GM18507 (cell line): ENCODE data around the gene ZDHHC16.
"Not testable (repeated sequence)": the region's sequence is repeated elsewhere in the genome, so short reads cannot be mapped to it uniquely, and the experiment has no call there.

Experiments
- DNase-seq: peaks from one replicate; pipeline ENCODE4 v3.0.0; 2011; ENCODE audit warnings: low read depth; ENCODE audit not compliant: insufficient read length; ENCODE audit errors: extremely low spot score
- FAIRE-seq: peaks from 2 replicates; lab custom pipeline; 2011; peaks lifted over from hg19 to GRCh38; lab: Jason Lieb, UNC

The ZDHHC16 gene

DNA sequence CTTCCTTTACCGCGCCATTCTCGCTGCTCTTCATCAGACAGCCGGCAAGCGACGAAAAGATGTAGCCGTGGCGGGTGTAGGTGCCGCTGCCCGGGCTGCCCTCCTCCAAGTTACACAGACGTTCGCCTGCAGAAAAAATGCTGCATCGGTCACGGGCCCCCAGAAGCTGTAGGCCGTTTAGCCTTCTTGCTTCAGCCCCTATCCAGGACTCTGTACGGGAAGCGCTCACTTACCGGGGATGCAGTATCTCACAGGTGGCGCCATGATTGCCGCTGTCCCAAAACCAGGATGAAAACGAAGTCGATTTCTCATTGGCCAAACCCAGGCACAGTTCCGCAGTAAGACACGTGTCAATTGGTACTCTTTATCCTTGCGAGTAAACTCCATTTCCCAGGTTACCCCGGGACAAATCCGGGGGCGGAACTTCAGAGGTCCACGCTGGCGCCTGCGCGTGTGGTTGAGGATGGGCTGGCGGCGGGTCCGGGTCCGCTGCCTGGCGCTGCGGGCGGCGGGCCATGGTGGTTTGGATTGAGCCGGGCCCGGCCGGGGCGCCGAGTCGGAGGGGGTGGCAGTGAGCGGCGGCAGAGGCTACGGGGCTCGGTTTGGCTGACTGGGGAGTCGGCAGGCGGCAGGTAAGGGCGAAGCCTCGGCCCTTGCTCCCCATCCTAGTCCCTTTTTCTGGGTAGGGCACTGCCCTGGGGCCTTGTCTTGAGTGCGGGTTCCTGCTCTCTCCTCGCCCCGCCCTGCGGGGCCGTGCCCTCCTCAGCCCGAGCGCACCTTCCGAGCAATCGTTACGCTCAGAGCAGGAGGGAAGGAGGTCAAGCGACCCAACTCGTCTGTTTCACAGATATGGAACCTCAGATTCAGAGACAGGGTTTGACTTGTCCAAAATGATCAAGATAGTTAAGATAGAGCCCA is at the start of gene ZDHHC16, which contains the start of gene EXOSC1:
TSS of gene ZDHHC16 (plus strand) at position 454 of the 918 bp plus-strand sequence. CDS start 5,501 bp downstream, outside the sequence.
TSS of gene EXOSC1 (minus strand) at position 285 of the 918 bp plus-strand sequence. CDS start at position 264, 21 bp downstream.
- DNase-seq = peak; percentile 98
- FAIRE-seq = peak; percentile 98

GRCh38 chr10:97399843-97400545 is 46.0 kb upstream of the ZDHHC16 start:
- no peak for DNase-seq
- FAIRE-seq = peak; percentile 61

DNA sequence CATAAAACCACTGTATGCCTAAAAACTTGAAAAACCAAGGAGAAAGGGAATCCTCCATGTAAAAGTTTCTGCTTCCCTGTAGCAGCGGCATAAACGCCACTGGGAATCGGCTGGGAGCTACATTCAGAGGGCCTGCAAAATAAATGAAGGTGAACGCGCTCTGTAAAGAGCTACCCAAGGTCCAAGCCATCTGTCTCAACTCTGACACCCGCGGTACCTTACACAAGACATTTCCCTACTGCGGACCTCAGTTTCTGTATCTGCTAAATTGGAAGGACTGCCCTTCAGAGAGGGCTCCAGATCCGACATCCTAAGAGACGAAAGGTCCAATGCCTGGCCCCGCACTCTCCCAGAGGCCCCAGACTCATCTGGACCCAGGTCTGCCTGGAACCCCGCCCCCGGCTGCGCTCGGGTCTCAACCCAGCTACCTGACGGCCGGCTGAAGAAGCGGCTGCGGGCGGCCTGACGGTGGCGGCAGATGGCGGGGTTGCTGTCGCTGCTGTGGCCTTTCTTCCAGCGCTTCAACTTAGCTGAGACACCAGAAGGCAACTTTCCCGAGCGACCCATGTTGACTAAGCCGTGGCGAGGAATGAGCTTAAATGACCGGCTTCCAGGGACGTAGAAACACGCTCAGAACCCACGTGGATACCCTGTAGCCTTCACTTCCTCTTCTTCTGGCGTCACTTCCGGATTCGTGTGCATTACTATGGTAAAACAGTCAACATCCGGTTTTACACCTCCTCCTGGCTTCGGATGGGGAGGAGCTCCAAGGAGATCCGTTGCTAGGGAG is 45.1 kb upstream of the ZDHHC16 start, which contains the start of gene RRP12:
TSS of gene RRP12 (minus strand) at position 676 of the 790 bp plus-strand sequence. CDS start at position 567, 109 bp downstream.
- FAIRE-seq = peak; percentile 100

GRCh38 chr10:97401455-97401919 is 44.5 kb upstream of the ZDHHC16 start:
- no peak for DNase-seq
- FAIRE-seq = no peak

More for the DNA sequence above, 45.1 kb upstream of the ZDHHC16 start, which contains the start of gene RRP12:
- DNase-seq = peak; percentile 95

DNA sequence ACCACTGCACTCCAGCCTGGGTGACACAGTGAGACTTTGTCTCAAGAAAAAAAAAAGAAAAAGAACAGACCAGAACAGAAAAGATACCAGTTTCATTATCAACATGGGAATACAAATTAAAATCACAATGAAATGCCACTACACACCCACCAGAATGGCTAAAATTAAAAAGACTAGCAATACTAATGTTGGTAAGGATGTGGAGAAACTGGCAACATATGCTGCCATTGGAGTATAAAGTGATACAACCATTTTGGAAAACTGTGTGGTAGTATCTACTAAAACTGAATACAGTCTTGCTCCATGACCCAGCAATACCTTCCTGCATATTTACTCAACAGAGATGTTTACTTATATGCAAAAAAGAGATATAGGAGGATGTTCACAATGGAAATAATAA is 41.9 kb upstream of the ZDHHC16 start:
- FAIRE-seq = no peak
- DNase-seq = no peak

DNA sequence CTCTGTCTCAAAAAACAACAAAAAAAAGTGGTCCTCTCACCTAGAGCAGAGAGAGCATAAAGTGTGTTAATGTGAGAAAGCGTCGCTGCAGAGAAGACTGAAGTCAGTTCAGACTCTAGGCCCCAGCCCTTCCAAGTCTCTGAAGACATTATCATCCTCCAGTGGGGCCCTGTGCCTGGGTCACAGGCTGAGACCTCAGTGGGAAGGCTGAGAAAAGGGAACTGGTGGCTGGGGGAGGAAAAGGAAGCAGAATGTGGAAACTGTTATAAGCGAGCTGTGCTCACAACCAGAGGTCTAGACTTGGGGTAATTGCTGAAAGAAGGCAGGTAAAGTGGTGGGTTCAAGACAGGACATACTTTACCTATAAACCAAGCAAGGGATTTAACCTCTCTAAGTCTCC is 39.9 kb upstream of the ZDHHC16 start:
- FAIRE-seq (no peak), DNase-seq (no peak)

GRCh38 chr10:97406483-97406882 is 39.5 kb upstream of the ZDHHC16 start:
- FAIRE-seq, DNase-seq: not testable (repeated sequence)

GRCh38 chr10:97407211-97407951 is 38.6 kb upstream of the ZDHHC16 start:
- peak; percentile 86 for FAIRE-seq
- peak; percentile 50 for DNase-seq

DNA sequence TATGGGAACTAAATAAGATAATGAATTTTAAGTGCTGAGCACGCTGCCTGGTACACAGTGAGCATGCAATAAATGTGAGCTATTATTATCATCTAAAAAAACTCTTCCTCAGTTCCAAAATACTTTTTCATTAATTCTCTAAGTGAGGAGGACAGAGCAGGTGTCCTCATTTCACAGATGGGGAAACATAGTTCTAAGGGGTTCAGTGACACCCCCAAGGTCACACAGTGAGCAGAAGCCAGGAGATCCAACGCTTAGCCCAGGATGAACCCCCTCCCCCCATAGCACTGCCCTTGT is 38.1 kb upstream of the ZDHHC16 start:
- DNase-seq (no peak), FAIRE-seq (no peak)

GRCh38 chr10:97408496-97408992 is 37.4 kb upstream of the ZDHHC16 start:
- no peak for FAIRE-seq

GRCh38 chr10:97411406-97411805 is 34.6 kb upstream of the ZDHHC16 start:
- no peak for FAIRE-seq
- DNase-seq = no peak

More at GRCh38 chr10:97408496-97408992, 37.4 kb upstream of the ZDHHC16 start:
- DNase-seq = no peak

DNA sequence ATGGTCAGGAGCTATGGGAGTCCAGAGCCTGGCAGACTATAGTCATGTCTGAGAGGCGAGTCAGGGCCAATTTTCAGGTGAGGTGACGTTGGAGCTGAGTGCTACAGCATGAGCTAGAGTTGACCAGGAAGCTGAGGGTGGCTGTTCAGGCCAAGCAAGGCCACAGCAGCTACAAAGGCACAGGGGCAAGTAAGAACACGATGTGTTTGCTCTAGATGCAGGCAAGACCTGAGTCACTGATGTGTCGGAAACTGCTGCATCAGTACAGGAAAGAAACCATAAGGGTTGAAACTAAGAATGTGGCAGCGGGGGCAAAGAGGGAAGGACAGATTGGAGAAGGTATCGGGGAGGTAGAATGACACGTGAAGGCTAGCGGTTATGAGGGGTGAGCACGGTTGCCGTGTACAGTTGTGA is 33.1 kb upstream of the ZDHHC16 start:
- peak; percentile 31 for FAIRE-seq
- DNase-seq = no peak

DNA sequence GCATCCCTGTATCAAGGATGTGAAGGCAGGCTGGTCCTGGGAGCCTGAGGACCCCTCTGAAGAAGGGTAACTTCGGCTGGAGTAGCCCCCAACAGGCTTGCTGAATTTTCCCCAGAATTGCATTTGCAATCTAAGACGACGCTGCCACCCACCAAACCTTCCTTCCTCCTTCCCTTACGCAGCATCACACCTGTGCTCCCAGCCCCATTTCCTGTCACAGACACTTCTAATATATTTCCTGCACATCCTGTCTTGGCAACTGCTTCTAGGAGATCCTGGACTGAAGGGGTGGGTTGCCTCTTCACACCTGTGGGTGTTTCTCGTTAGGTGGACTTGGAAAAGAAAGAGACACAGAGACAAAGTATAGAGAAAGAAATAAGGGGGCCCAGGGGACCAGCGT is 29.4 kb upstream of the ZDHHC16 start:
- DNase-seq (no peak), FAIRE-seq (no peak)

- DNase-seq, FAIRE-seq: not testable (repeated sequence)
Observed at GRCh38 chr10:97423757-97424098, 22.2 kb upstream of the ZDHHC16 start.

GRCh38 chr10:97425964-97426775 is 19.8 kb upstream of the ZDHHC16 start, which contains the start of gene PGAM1:
Gene PGAM1, plus strand, starts transcription at chr10:97426191. Its CDS starts 117 bp downstream, at chr10:97426308.
- FAIRE-seq = peak; percentile 96
- peak; percentile 99 for DNase-seq

GRCh38 chr10:97426776-97427570 is 19.0 kb upstream of the ZDHHC16 start:
- FAIRE-seq (no peak), DNase-seq (no peak)

DNA sequence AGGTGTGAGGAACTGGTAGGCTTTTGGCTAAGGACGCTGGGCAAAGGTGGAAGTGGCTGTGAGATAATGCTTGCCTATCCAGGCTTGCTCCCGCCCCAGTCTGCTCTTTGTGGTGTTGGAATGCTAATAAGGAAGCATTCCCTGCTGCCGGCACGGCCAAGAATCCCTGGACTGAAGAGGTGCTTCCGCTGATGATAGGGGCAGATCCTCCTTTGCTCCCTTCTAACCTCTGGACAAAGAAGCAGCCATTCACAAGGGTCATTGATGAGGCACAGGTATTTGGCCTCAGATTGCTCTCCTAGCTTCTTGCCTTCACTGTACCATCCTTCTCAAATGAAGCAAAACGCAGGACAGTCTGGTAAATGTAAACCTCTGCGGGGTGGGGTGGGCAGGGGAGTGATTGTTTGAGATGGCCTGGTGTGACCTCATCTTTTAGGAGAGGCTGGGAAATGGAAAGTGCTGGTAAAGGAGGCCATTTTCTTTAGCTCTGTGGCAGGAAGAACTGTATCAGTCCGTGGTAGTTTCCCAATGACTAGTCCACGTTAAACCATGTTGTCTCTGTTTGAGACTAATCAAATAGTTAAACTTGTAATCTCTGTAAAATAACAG is 18.3 kb upstream of the ZDHHC16 start:
- peak; percentile 67 for FAIRE-seq
- DNase-seq = no peak
